Activated B cell treated with CpG ODN at 0.5 μM for 24 hours (primary cell): ENCODE measurements around the gene ANO9. TPM values are rescaled to one million over a fixed set of nuclear protein-coding genes. Genes with fewer than 3 reads are reported as not detected.
"Not testable (repeated sequence)": the region's sequence is repeated elsewhere in the genome, so short reads cannot be mapped to it uniquely, and the experiment has no call there.

Experiments
- ATAC-seq: fragments of 200-7000 bp; cut with Tn5 transposase; one replicate; pipeline ENCODE4 v1.10.0; 2021; ENCODE audit warnings: low read depth, mild to moderate bottlenecking, moderate library complexity
- CTCF ChIA-PET: fragments of 350-600 bp; sonication (Branson Sonifier 250); formaldehyde crosslinking; loops from one replicate; lab custom pipeline; 2021; ENCODE audit warnings: antibody characterized with exemption; lab: Charles Lee
- POLR2A ChIA-PET: fragments of 350-600 bp; sonication (Branson Sonifier 250); formaldehyde crosslinking; loops from one replicate; lab custom pipeline; 2021; ENCODE audit warnings: antibody characterized with exemption; lab: Charles Lee
- DNase-seq: peaks from one replicate; pipeline ENCODE4 v3.0.0; 2022
- H3K27ac Mint-ChIP-seq: one replicate; pipeline ENCODE4 v1.8.0; 2020; ENCODE audit warnings: mixed read lengths
- H3K27me3 Mint-ChIP-seq: one replicate; pipeline ENCODE4 v1.8.0; 2021; ENCODE audit warnings: mixed read lengths
- H3K36me3 Mint-ChIP-seq: one replicate; pipeline ENCODE4 v1.8.0; 2021; ENCODE audit warnings: low read depth, mixed read lengths
- H3K4me1 Mint-ChIP-seq: one replicate; pipeline ENCODE4 v1.8.0; 2021; ENCODE audit warnings: mixed read lengths
- H3K4me3 Mint-ChIP-seq: one replicate; pipeline ENCODE4 v1.8.0; 2020; ENCODE audit warnings: mild to moderate bottlenecking, mixed read lengths
- H3K9me3 Mint-ChIP-seq: one replicate; pipeline ENCODE4 v1.8.0; 2020; ENCODE audit warnings: mixed read lengths
- intact Hi-C: fragments of 100-400 bp; cut with micrococcal nuclease; formaldehyde crosslinking; loops from one replicate; pipeline ENCODE4 v1.15.1; 2024
- total RNA-seq: library from RNA; stranded (reverse); gene quantifications from 2 replicates; pipeline ENCODE4 v1.2.3, GENCODE V29; 2022
- TF ChIP-seq, protein P1 (sequence below): fragments of 200-600 bp; IDR thresholded peaks from one replicate; pipeline ENCODE4 v1.8.0; 2022; ENCODE audit warnings: antibody characterized with exemption, mild to moderate bottlenecking

Gene ANO9
- total RNA-seq, 1 donor from 2014 or later: 46.1 TPM

GRCh38 chr11:390175-390574 lies 51.6 kb downstream of the ANO9 start:
- H3K27me3 Mint-ChIP-seq: no peaks in the 10 kb centered on the region
- no peak for ATAC-seq
- H3K4me3 Mint-ChIP-seq: no peak overlapping the region
- TF ChIP-seq, protein P1, sequence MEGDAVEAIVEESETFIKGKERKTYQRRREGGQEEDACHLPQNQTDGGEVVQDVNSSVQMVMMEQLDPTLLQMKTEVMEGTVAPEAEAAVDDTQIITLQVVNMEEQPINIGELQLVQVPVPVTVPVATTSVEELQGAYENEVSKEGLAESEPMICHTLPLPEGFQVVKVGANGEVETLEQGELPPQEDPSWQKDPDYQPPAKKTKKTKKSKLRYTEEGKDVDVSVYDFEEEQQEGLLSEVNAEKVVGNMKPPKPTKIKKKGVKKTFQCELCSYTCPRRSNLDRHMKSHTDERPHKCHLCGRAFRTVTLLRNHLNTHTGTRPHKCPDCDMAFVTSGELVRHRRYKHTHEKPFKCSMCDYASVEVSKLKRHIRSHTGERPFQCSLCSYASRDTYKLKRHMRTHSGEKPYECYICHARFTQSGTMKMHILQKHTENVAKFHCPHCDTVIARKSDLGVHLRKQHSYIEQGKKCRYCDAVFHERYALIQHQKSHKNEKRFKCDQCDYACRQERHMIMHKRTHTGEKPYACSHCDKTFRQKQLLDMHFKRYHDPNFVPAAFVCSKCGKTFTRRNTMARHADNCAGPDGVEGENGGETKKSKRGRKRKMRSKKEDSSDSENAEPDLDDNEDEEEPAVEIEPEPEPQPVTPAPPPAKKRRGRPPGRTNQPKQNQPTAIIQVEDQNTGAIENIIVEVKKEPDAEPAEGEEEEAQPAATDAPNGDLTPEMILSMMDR: no peak
- ChIA-PET POLR2A (no interaction called here), CTCF (no interaction called here)
- H3K9me3 Mint-ChIP-seq: peaks cover 7% of the 10 kb centered on the region
- no peaks in the 10 kb centered on the region for H3K36me3 Mint-ChIP-seq
- H3K4me1 Mint-ChIP-seq: peaks cover 8% of the 10 kb centered on the region
- H3K27ac Mint-ChIP-seq: no peak overlapping the region
- intact Hi-C loops: no loop called here
- no peak for DNase-seq

DNA sequence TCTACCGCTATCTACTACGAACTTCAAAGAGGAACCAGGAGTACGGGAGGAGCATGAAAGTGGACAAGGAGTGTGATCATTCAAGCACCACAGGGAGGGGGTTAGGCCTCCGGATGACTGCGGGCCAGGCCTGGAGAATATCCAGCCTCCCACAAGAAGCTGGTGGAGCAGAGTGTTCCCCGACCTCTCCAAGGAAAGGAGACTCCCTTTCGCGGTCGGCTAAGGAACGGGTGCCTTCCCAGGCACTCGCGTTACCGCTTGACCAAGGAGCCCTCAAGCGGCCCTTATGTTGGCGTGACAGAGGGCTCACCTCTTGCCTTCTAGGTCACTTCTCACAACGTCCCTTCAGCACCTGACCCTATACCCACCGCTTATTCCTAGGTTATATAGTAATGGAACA lies 52.4 kb downstream of the ANO9 start:
- H3K9me3 Mint-ChIP-seq, intact Hi-C loops, H3K4me1 Mint-ChIP-seq, ATAC-seq, H3K27ac Mint-ChIP-seq, POLR2A ChIA-PET, DNase-seq, H3K27me3 Mint-ChIP-seq, H3K4me3 Mint-ChIP-seq, CTCF ChIA-PET, H3K36me3 Mint-ChIP-seq: not testable (repeated sequence)

- no peak for ATAC-seq
- Mint-ChIP-seq H3K9me3 (peaks cover 7% of the 10 kb centered on the region), H3K27me3 (peaks cover 3% of the 10 kb centered on the region), H3K36me3 (no peaks in the 10 kb centered on the region), H3K4me3 (no peak overlapping the region), H3K4me1 (peaks cover 8% of the 10 kb centered on the region), H3K27ac (no peak overlapping the region)
- intact Hi-C loops: no loop called here
- ChIA-PET POLR2A (no interaction called here), CTCF (no interaction called here)
- DNase-seq: no peak
- TF ChIP-seq, protein P1: no peak
These were observed 54.5 kb downstream of the ANO9 start for GRCh38 chr11:387193-387793.

DNA sequence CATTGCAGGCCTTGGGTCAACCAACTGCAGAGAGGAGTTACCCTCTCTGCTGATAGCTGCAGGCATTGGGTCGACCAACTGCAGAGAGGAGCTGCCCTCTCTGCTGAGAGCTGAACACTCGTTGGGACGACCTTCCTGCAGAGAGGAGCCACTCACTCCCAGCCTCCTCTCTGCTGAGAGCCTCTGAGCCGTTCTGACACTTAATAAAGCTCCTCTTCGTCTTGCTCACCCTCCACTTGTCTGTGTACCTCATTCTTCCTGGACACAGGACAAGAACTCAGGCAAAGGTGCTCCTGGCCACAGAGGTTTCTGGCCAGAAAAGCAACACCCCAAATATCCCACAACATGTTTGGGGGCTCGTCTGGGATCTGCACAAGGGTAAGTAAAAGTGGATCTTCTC lies 55.3 kb downstream of the ANO9 start:
- no peaks in the 10 kb centered on the region for H3K36me3 Mint-ChIP-seq
- CTCF ChIA-PET: no interaction called here
- H3K4me3 Mint-ChIP-seq: no peak overlapping the region
- intact Hi-C loops: no loop called here
- peaks cover 8% of the 10 kb centered on the region for H3K4me1 Mint-ChIP-seq
- TF ChIP-seq, protein P1: no peak
- no peak overlapping the region for H3K27ac Mint-ChIP-seq
- H3K27me3 Mint-ChIP-seq: peaks cover 6% of the 10 kb centered on the region
- DNase-seq (no peak), ATAC-seq (no peak)
- POLR2A ChIA-PET: no interaction called here
- peaks cover 7% of the 10 kb centered on the region for H3K9me3 Mint-ChIP-seq

DNA sequence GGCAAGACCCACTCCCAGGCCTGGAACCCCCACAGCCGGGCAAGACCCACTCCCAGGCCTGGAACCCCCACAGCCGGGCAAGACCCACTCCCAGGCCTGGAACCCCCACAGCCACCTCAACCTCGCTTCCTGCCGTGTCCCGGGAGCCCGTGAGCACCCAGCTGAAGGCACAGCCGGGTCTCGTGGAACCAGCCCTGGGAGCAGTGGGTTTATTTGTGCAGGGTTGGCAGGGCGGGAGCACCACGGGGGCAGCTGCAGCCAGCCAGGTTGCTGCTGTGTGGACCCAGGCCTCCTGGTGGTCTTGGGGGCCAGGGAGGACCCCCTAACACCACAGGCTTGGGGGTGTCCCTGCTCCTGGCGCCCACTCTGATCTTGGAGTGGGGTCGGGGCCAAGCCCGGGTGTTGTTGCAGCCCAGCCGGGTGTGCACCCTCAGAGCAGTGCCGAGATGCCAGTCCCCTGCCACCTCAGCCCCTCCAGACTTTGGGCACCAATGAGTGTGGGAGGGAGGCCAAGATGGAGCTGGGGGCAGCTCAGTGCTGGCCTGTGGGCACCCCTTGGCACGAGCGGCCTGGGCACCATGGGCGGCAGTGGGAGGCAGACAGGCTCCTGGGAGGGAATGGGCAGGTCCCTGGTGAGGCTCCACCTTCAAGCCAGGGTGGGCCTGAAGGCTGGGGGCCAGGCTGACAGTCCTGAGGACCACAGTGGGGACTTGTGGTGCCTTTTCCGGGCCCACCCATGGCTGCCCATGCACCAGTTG lies 56.0 kb downstream of the ANO9 start:
- POLR2A ChIA-PET: no interaction called here
- no peak for ATAC-seq

More for the DNA sequence above, 56.0 kb downstream of the ANO9 start:
- H3K36me3 Mint-ChIP-seq: no peaks in the 10 kb centered on the region
- H3K9me3 Mint-ChIP-seq: peaks cover 7% of the 10 kb centered on the region
- H3K27me3 Mint-ChIP-seq: peaks cover 6% of the 10 kb centered on the region
- CTCF ChIA-PET: no interaction called here
- no peak for DNase-seq
- peaks cover 8% of the 10 kb centered on the region for H3K4me1 Mint-ChIP-seq
- TF ChIP-seq, protein P1: no peak
- H3K4me3 Mint-ChIP-seq: no peak overlapping the region
- no peak overlapping the region for H3K27ac Mint-ChIP-seq
- intact Hi-C loops: no loop called here
